Measurements from ENCODE around the gene LGR4. TPM values are rescaled to one million over a fixed set of nuclear protein-coding genes. Genes with fewer than 3 reads are reported as not detected.
A peak's percentile ranks its signal among the peaks of the same experiment; 100 is the strongest.

The LGR4 gene
- total and polyA plus RNA-seq, 2 of the 13 experiments (the other 11 are each of a cell fraction or from before 2014, with no cell fraction given) = 42.1 to 68.7 TPM

DNA sequence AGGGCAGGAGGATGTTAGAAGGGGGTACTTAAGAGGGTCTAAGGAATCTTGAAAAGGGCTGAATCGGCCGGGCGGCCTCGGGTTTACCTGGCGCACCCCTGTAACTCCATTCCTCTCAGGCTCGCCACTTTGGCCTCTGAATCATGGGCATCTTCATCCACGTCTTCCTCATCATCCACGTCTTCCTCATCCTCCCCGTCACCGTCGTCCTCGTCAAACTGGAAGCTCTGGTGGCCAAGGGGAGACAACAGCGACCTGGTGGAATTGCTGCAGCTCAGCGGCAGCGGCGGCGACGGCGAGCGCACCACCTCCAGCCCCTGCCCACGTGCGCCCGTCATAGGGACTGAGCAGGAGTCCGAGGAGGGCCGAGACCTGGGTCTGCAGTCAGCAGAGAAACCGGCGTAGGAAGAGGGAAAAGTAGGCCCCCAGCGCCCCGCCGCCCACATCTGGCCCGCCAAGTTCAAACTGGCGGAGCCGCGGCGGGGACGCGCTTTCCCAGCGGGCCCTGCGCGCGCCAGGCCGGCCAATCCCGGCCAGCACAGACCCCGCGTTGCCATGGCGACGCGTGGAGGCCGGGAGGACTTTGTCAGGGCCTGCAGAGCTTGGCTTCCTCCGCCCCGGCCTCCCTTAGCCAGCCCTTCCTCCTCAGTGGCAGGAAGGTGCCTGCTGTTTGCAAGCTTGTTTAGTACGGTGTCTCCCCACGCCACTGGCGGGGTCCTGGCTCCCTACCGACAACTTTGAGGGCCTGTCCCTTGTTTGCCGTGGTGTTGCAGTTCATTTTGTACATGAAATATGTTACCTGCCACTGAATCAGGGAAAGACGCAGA, 109.6 kb downstream of the LGR4 start, which contains the start of gene CCDC34 (continued):
- peak; percentile 59; the same call in 1 of the 2 replicates for TF ChIP-seq ZIK1 (CRISPR knock-in tag; IDR thresholded peaks at IDR 0.05; ENCODE audit: borderline replicate concordance, low read depth)
- no peak for TF ChIP-seq HNRNPH1 (optimal IDR thresholded peaks at IDR 0.05; ENCODE audit: low read depth, low read length)
- no peak for TF ChIP-seq TCF7L2 (IDR thresholded peaks at IDR 0.05; ENCODE audit: low read depth, low read length)
- TF ChIP-seq, protein P1, sequence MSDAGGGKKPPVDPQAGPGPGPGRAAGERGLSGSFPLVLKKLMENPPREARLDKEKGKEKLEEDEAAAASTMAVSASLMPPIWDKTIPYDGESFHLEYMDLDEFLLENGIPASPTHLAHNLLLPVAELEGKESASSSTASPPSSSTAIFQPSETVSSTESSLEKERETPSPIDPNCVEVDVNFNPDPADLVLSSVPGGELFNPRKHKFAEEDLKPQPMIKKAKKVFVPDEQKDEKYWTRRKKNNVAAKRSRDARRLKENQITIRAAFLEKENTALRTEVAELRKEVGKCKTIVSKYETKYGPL (CRISPR knock-in tag; IDR thresholded peaks at IDR 0.05) = 0 out of 2 replicates have a peak, but pooled peaks have one; percentile 72
- TF ChIP-seq, protein P2, sequence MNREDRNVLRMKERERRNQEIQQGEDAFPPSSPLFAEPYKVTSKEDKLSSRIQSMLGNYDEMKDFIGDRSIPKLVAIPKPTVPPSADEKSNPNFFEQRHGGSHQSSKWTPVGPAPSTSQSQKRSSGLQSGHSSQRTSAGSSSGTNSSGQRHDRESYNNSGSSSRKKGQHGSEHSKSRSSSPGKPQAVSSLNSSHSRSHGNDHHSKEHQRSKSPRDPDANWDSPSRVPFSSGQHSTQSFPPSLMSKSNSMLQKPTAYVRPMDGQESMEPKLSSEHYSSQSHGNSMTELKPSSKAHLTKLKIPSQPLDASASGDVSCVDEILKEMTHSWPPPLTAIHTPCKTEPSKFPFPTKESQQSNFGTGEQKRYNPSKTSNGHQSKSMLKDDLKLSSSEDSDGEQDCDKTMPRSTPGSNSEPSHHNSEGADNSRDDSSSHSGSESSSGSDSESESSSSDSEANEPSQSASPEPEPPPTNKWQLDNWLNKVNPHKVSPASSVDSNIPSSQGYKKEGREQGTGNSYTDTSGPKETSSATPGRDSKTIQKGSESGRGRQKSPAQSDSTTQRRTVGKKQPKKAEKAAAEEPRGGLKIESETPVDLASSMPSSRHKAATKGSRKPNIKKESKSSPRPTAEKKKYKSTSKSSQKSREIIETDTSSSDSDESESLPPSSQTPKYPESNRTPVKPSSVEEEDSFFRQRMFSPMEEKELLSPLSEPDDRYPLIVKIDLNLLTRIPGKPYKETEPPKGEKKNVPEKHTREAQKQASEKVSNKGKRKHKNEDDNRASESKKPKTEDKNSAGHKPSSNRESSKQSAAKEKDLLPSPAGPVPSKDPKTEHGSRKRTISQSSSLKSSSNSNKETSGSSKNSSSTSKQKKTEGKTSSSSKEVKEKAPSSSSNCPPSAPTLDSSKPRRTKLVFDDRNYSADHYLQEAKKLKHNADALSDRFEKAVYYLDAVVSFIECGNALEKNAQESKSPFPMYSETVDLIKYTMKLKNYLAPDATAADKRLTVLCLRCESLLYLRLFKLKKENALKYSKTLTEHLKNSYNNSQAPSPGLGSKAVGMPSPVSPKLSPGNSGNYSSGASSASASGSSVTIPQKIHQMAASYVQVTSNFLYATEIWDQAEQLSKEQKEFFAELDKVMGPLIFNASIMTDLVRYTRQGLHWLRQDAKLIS (CRISPR knock-in tag; IDR thresholded peaks at IDR 0.05) = no peak
- TF ChIP-seq HOXA5 (CRISPR knock-in tag; IDR thresholded peaks at IDR 0.05) = peak; percentile 96
- peak; percentile 42 for TF ChIP-seq STAG1 (CRISPR knock-in tag; IDR thresholded peaks at IDR 0.05)
- TF ChIP-seq, protein P3, sequence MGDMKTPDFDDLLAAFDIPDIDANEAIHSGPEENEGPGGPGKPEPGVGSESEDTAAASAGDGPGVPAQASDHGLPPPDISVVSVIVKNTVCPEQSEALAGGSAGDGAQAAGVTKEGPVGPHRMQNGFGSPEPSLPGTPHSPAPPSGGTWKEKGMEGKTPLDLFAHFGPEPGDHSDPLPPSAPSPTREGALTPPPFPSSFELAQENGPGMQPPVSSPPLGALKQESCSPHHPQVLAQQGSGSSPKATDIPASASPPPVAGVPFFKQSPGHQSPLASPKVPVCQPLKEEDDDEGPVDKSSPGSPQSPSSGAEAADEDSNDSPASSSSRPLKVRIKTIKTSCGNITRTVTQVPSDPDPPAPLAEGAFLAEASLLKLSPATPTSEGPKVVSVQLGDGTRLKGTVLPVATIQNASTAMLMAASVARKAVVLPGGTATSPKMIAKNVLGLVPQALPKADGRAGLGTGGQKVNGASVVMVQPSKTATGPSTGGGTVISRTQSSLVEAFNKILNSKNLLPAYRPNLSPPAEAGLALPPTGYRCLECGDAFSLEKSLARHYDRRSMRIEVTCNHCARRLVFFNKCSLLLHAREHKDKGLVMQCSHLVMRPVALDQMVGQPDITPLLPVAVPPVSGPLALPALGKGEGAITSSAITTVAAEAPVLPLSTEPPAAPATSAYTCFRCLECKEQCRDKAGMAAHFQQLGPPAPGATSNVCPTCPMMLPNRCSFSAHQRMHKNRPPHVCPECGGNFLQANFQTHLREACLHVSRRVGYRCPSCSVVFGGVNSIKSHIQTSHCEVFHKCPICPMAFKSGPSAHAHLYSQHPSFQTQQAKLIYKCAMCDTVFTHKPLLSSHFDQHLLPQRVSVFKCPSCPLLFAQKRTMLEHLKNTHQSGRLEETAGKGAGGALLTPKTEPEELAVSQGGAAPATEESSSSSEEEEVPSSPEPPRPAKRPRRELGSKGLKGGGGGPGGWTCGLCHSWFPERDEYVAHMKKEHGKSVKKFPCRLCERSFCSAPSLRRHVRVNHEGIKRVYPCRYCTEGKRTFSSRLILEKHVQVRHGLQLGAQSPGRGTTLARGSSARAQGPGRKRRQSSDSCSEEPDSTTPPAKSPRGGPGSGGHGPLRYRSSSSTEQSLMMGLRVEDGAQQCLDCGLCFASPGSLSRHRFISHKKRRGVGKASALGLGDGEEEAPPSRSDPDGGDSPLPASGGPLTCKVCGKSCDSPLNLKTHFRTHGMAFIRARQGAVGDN (CRISPR knock-in tag; IDR thresholded peaks at IDR 0.05) = peak; percentile 99
- TF ChIP-seq, protein P4, sequence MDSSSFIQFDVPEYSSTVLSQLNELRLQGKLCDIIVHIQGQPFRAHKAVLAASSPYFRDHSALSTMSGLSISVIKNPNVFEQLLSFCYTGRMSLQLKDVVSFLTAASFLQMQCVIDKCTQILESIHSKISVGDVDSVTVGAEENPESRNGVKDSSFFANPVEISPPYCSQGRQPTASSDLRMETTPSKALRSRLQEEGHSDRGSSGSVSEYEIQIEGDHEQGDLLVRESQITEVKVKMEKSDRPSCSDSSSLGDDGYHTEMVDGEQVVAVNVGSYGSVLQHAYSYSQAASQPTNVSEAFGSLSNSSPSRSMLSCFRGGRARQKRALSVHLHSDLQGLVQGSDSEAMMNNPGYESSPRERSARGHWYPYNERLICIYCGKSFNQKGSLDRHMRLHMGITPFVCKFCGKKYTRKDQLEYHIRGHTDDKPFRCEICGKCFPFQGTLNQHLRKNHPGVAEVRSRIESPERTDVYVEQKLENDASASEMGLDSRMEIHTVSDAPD (CRISPR knock-in tag; IDR thresholded peaks at IDR 0.05) = peak; percentile 71; the same call in 1 of the 2 replicates
- 0 out of 2 replicates have a peak, but pooled peaks have one; percentile 60 for TF ChIP-seq HES4 (CRISPR knock-in tag; IDR thresholded peaks at IDR 0.05; ENCODE audit: borderline replicate concordance)
- no peak for TF ChIP-seq ZSCAN25 (CRISPR knock-in tag; IDR thresholded peaks at IDR 0.05)
- TF ChIP-seq ZFP36L2 (CRISPR knock-in tag; IDR thresholded peaks at IDR 0.05) = no peak
- TF ChIP-seq ZNF788 (CRISPR knock-in tag; IDR thresholded peaks at IDR 0.05; ENCODE audit: borderline replicate concordance) = peak; percentile 59; the same call in 1 of the 2 replicates
- peak; percentile 83 for TF ChIP-seq SPEN (CRISPR knock-in tag; IDR thresholded peaks at IDR 0.05; ENCODE audit: low read depth)
- TF ChIP-seq PHB2 (IDR thresholded peaks at IDR 0.05; ENCODE audit: partially characterized antibody) = no peak
- TF ChIP-seq ZNF446 (CRISPR knock-in tag; IDR thresholded peaks at IDR 0.05) = no peak; the same call in 1 of the 2 replicates
- TF ChIP-seq AGO1 (IDR thresholded peaks at IDR 0.05; ENCODE audit: low read depth, low read length, poor library complexity, severe bottlenecking) = peak; percentile 88
- TF ChIP-seq MTA1 (CRISPR knock-in tag; IDR thresholded peaks at IDR 0.05; ENCODE audit: borderline replicate concordance) = peak; percentile 73; the same call in 1 of the 2 replicates
- no peak for TF ChIP-seq DNMT3B (CRISPR knock-in tag; conservative IDR thresholded peaks at IDR 0.05)

Data from HepG2 (cell line).